ENCODE results near the gene MAP3K20.

The MAP3K20 gene

GRCh38 chr2:173136599-173136998, 61.0 kb downstream of the MAP3K20 start:
- TF ChIP-seq CTCF (IDR thresholded peaks at IDR 0.05; ENCODE audit: borderline replicate concordance, insufficient read depth, low read depth, low read length): no peak
- H3K4me3 ChIP-seq (ENCODE audit: low read depth, low read length): no peak overlapping the region

- no peak for TF ChIP-seq CTCF (IDR thresholded peaks at IDR 0.05; ENCODE audit: borderline replicate concordance, insufficient read depth, low read depth, low read length)
- no peak overlapping the region for H3K4me3 ChIP-seq (ENCODE audit: low read depth, low read length)
Observed at GRCh38 chr2:173137610-173138009, 62.0 kb downstream of the MAP3K20 start.

GRCh38 chr2:173138962-173139361, 63.3 kb downstream of the MAP3K20 start:
- no peak overlapping the region for H3K4me3 ChIP-seq (ENCODE audit: low read depth, low read length)
- TF ChIP-seq CTCF (IDR thresholded peaks at IDR 0.05; ENCODE audit: borderline replicate concordance, insufficient read depth, low read depth, low read length): no peak

- TF ChIP-seq CTCF (IDR thresholded peaks at IDR 0.05; ENCODE audit: borderline replicate concordance, insufficient read depth, low read depth, low read length): no peak
- H3K4me3 ChIP-seq (ENCODE audit: low read depth, low read length): no peak overlapping the region
Observed at GRCh38 chr2:173141666-173142065, 66.0 kb downstream of the MAP3K20 start.

GRCh38 chr2:173145454-173145853, 69.8 kb downstream of the MAP3K20 start:
- no peak overlapping the region for H3K4me3 ChIP-seq (ENCODE audit: low read depth, low read length)
- no peak for TF ChIP-seq CTCF (IDR thresholded peaks at IDR 0.05; ENCODE audit: borderline replicate concordance, insufficient read depth, low read depth, low read length)

- TF ChIP-seq CTCF (IDR thresholded peaks at IDR 0.05; ENCODE audit: borderline replicate concordance, insufficient read depth, low read depth, low read length): no peak
- H3K4me3 ChIP-seq (ENCODE audit: low read depth, low read length): no peak overlapping the region
Observed at GRCh38 chr2:173146590-173146989, 70.9 kb downstream of the MAP3K20 start.

GRCh38 chr2:173148520-173148919, 72.9 kb downstream of the MAP3K20 start:
- TF ChIP-seq CTCF (IDR thresholded peaks at IDR 0.05; ENCODE audit: borderline replicate concordance, insufficient read depth, low read depth, low read length): no peak
- no peak overlapping the region for H3K4me3 ChIP-seq (ENCODE audit: low read depth, low read length)

Measured in GM12875 (cell line).